NOMO-1 (cell line): ENCODE measurements around the gene DHFR.
"Not testable (repeated sequence)": the region's sequence is repeated elsewhere in the genome, so short reads cannot be mapped to it uniquely, and the experiment has no call there.

ENCODE experiments used
- DNase-seq, 2 experiments: peaks; one replicate each; lab custom pipeline; 2025; ENCODE audit not compliant: unreplicated experiment in 2 of 2; lab: John Stamatoyannopoulos, UW

DHFR gene

GRCh38 chr5:80654391-80655230, at the start of gene DHFR, which contains the start of gene MSH3:
Gene DHFR (minus strand): TSS chr5:80654983. CDS start chr5:80654489, 494 bp downstream.
Gene MSH3 (plus strand): TSS chr5:80654652. CDS start chr5:80654728, 76 bp downstream.
- peak; percentile 94 for DNase-seq

- no peak for DNase-seq
Observed at GRCh38 chr5:80704221-80704620, 49.4 kb upstream of the DHFR start.

- DNase-seq, result no peak
Observed at GRCh38 chr5:80703747-80704146, 49.0 kb upstream of the DHFR start.

DNA sequence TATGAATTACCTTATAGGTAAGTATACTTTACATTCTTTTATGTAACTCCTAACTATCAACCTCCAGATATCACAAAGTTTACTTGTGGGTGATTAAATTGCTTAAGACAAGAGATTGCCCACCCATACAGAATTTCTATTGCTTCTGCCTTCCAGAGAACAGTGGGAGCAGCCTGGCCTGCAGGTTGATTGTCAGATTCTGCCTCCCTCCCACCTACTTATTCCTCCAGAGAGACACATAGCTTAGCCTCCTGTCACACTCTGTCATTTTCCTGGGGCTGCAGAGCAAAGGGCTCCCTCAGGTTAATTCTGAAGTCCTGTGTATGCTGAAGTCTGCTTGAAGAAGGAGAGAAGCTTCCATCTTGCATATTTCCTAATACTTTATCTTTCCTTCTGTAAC, 48.5 kb upstream of the DHFR start:
- DNase-seq, result no peak

- no peak for DNase-seq
Observed at GRCh38 chr5:80701597-80701996, 46.8 kb upstream of the DHFR start.

DNA sequence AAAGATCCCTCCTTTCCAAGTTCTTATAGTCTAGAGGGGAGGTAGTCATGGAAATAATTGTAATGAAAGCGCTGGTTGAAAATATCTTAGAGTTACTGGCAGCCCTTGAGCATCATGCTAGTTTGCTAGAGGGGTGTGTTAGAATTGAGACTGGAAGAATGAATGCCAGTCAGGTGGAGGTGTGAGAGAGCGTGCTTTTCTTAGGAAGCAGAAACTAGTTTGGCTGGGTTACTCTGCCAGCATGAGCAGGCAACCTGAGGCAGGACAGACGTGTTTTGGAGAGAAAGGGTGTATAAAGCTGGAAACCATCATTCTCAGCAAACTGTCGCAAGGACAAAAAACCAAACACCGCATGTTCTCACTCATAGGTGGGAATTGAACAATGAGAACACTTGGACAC, 43.6 kb upstream of the DHFR start:
- DNase-seq, result no peak

DNA sequence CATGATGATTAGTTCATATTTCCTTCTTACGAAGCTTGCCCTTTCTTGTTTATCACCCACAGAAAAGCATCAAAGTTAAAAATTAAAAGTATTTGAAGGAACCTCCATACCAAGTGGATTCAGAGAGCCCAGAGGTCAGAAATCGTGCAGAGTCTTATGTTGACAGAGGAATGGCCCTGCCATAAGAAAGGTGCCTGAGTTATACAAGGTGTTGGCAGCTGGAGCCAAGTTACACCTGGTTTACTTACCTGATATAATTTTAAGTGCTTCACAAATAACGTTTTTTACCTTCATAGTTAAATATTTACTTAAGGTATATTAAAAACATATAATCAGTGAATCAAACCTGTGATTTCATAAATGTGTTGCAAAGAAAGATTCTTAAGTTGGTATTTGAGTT, 42.3 kb upstream of the DHFR start:
- no peak for DNase-seq

- DNase-seq, result no peak
Observed at GRCh38 chr5:80696450-80696849, 41.7 kb upstream of the DHFR start.

DNA sequence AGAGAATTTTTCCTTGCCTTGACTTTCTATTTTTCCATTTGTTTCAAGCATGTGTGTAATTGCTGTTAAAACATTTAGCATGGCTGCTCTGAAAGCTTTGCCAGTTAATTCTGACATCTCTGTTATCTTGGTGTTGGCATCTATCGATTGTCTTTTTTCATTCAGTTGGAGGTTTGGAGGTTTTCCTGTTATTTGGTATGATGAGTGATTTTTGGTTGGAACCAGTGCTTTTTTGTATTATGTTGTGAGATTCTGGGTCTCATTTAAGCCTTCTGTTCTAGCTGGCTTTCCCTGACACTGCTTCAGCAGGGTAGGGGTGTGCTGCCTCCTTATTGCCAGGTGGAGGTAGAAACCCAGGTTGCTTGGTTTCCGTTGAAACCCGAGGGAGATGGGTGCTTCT, 40.9 kb upstream of the DHFR start:
- no peak for DNase-seq

- DNase-seq, result no peak
Observed at GRCh38 chr5:80689627-80690026, 34.8 kb upstream of the DHFR start.

- no peak for DNase-seq
Observed at GRCh38 chr5:80688648-80689420, 34.1 kb upstream of the DHFR start.

DNA sequence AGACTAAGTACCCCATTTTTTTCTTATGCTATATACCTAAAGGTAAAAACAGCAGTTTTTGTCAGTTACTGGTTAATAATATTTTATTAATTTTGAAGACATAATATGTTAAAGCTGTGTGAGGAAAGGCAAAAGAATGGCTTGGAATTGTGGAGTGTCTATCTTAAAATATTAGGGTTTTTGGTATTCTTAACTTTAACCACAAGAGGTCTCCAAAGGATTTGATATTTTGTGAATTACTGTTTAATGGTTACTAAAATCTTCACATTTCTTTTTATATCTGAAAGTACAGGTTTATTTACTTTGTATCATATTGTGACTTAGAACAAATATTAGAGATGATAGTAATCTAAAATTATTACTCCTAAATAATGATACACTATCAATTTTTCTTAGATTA, 32.0 kb upstream of the DHFR start:
- DNase-seq, result no peak

DNA sequence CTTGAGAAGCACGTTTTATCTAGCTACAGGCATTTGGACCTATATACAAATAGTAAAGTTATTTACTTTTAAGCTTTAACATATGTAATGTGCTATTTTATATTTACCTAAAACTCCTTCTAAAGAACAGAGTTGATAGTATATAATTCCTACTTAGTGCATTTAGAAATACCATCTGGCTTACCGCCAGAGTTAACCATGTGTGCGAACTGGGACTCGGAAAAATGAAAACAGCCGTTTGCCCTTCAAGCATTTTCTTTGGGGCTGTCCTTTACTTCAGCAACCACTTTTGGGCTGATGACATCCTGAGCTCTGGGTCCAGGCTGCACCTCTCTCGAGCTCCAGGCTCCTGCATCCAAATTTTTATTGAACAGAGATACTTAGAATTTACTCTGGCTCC, 21.9 kb upstream of the DHFR start:
- no peak for DNase-seq

- DNase-seq, result peak in 1 of 2 experiments; percentile 66
Observed at GRCh38 chr5:80672140-80672736, 17.5 kb upstream of the DHFR start.

- no peak for DNase-seq
Observed at GRCh38 chr5:80668016-80668969, 13.5 kb upstream of the DHFR start.

- DNase-seq, result no peak
Observed at GRCh38 chr5:80667384-80667783, 12.6 kb upstream of the DHFR start.

- no peak for DNase-seq
Observed at GRCh38 chr5:80665057-80665456, 10.3 kb upstream of the DHFR start.

DNA sequence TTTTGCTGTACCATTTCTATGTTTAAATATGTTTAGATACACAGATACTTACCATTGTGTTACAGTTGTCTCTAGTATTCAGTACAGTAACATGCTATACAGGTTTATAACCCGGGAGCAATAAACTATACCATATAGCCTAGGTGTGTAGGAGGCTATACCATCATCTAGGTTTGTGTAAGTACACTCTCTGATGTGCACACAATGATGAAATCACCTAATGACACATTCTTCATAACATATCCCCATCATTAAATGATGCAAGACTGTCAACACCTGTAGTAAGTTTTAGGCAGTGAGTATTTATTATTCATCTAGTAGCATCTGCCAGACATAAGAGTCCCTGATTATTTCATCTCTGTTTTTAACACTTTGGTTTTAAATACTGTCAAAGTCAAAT, 7.3 kb upstream of the DHFR start:
- DNase-seq, result no peak

DNA sequence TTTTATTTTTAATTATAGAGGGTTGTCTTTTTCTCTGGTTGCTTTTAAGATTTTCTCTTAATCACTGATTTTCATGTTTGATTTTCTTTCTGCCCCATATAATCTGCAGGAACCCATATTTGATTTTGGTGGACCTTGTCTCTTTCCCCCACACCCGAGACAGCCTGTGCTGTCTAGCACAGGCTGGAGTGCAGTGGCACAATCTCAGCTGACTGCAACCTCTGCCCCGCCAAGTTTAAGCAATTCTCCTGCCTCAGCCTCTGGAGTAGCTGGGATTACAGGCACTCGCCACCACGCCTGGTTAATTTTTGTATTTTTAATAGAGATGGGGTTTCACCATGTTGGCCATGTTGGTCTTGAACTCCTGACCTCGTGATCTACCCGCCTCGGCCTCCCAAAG, 5.9 kb upstream of the DHFR start:
- not testable (repeated sequence) for DNase-seq

GRCh38 chr5:80659106-80659505, 4.3 kb upstream of the DHFR start:
- DNase-seq, result no peak
